ENCODE results near the gene BTLA. TPM values are rescaled to one million over a fixed set of nuclear protein-coding genes. Genes with fewer than 3 reads are reported as not detected.

BTLA gene
- total and polyA plus RNA-seq, 2 of the 13 experiments (the other 11 are each of a cell fraction or from before 2014, with no cell fraction given), result not detected

- no peaks in the 10 kb centered on the region for H3K27me3 ChIP-seq (ENCODE audit: control insufficient read depth in 1 of 2, insufficient read depth in 2 of 2, low read length in 2 of 2)
- CTCF ChIA-PET (ENCODE audit: low intra/inter-chr PET ratio, low total read pairs), result no interaction called here
- no peak for DNase-seq (ENCODE audit: low spot score)
- ATAC-seq, result no peak
- no peak overlapping the region for H3K9ac ChIP-seq (ENCODE audit: insufficient read depth, low read depth, low read length)
- H4K20me1 ChIP-seq (ENCODE audit: insufficient read depth, low read length), result no peaks in the 10 kb centered on the region
- BruUV-seq (replicated peaks), result no TSS peak
- H3K9me3 ChIP-seq (ENCODE audit: low read length), result no peaks in the 10 kb centered on the region
- H3K4me3 ChIP-seq (replicated peaks in 1 of 3; ENCODE audit: insufficient read depth in 1 of 3, low read depth in 2 of 3, low read length in 3 of 3), result no peak overlapping the region
- no peaks in the 10 kb centered on the region for H3K79me2 ChIP-seq (ENCODE audit: insufficient read depth, low read length)
- H2AFZ ChIP-seq (ENCODE audit: low read length), result no peak overlapping the region
- in situ Hi-C loops (cut with HindIII; ENCODE audit: extremely low pct_ligation_motif_present, low pct_unique_long_range_greater_than_20kb) (no loop called here), intact Hi-C loops (cut with micrococcal nuclease; ENCODE audit: unreplicated experiment) (no loop called here)
- no peak overlapping the region for H3K4me2 ChIP-seq (ENCODE audit: low read depth, low read length)
- H3K27ac ChIP-seq (ENCODE audit: extremely low read length, insufficient read depth, low read length), result no peak overlapping the region
- no peaks in the 10 kb centered on the region for H3K4me1 ChIP-seq (ENCODE audit: insufficient read depth, low read length)
- TF ChIP-seq NR1H2 (CRISPR knock-in tag; IDR thresholded peaks at IDR 0.05; ENCODE audit: borderline replicate concordance, low read depth), result no peak
- TF ChIP-seq ZNF232 (CRISPR knock-in tag; IDR thresholded peaks at IDR 0.05; ENCODE audit: borderline replicate concordance), result no peak
- no peak for TF ChIP-seq TAF1 (CRISPR knock-in tag; IDR thresholded peaks at IDR 0.05)
- TF ChIP-seq ZNF446 (CRISPR knock-in tag; IDR thresholded peaks at IDR 0.05), result no peak
- no peak for FAIRE-seq
- POLR2A ChIA-PET, result no interaction called here
- WGBS (ENCODE audit: low lambda C conversion rate), result 0% methylated on average over 1 of the region's 1 CpG
- no peaks in the 10 kb centered on the region for H3K36me3 ChIP-seq (replicated peaks in 1 of 2; ENCODE audit: control insufficient read depth in 1 of 2, insufficient read depth in 2 of 2, low read length in 2 of 2)
Measured at GRCh38 chr3:112446343-112446742, 52.9 kb downstream of the BTLA start.

GRCh38 chr3:112445839-112446238, 53.4 kb downstream of the BTLA start:
- POLR2A ChIA-PET, result no interaction called here
- Histone ChIP-seq H3K4me3 (replicated peaks in 1 of 3; ENCODE audit: insufficient read depth in 1 of 3, low read depth in 2 of 3, low read length in 3 of 3) (no peak overlapping the region), H3K4me2 (ENCODE audit: low read depth, low read length) (no peak overlapping the region), H3K27me3 (ENCODE audit: control insufficient read depth in 1 of 2, insufficient read depth in 2 of 2, low read length in 2 of 2) (no peaks in the 10 kb centered on the region), H3K79me2 (ENCODE audit: insufficient read depth, low read length) (no peaks in the 10 kb centered on the region), H3K9ac (ENCODE audit: insufficient read depth, low read depth, low read length) (no peak overlapping the region), H4K20me1 (ENCODE audit: insufficient read depth, low read length) (no peaks in the 10 kb centered on the region), H3K9me3 (ENCODE audit: low read length) (no peaks in the 10 kb centered on the region), H3K27ac (ENCODE audit: extremely low read length, insufficient read depth, low read length) (no peak overlapping the region), H3K4me1 (ENCODE audit: insufficient read depth, low read length) (no peaks in the 10 kb centered on the region), H3K36me3 (replicated peaks in 1 of 2; ENCODE audit: control insufficient read depth in 1 of 2, insufficient read depth in 2 of 2, low read length in 2 of 2) (no peaks in the 10 kb centered on the region), H2AFZ (ENCODE audit: low read length) (no peak overlapping the region)
- CTCF ChIA-PET (ENCODE audit: low intra/inter-chr PET ratio, low total read pairs), result no interaction called here
- no peak for TF ChIP-seq MTF2 (CRISPR knock-in tag; IDR thresholded peaks at IDR 0.05; ENCODE audit: borderline replicate concordance)
- TF ChIP-seq ZMYM3 (CRISPR knock-in tag; IDR thresholded peaks at IDR 0.05), result no peak
- no peak for TF ChIP-seq EP300 (IDR thresholded peaks at IDR 0.05; ENCODE audit: low read depth in 2 of 2, low read length in 2 of 2)
- no peak for TF ChIP-seq EP300 (CRISPR knock-in tag; IDR thresholded peaks at IDR 0.05; ENCODE audit: borderline replicate concordance)
- no peak for FAIRE-seq
- intact Hi-C loops (cut with micrococcal nuclease; ENCODE audit: unreplicated experiment) (no loop called here), in situ Hi-C loops (cut with HindIII; ENCODE audit: extremely low pct_ligation_motif_present, low pct_unique_long_range_greater_than_20kb) (no loop called here)
- 1% methylated on average over 2 of the region's 2 CpGs for WGBS (ENCODE audit: low lambda C conversion rate)
- no TSS peak for BruUV-seq (replicated peaks)
- DNase-seq (ENCODE audit: low spot score), result no peak
- ATAC-seq, result no peak

Data from HepG2 (cell line).